ENCODE measurements around the gene PTK6.
"Not testable (repeated sequence)": the region's sequence is repeated elsewhere in the genome, so short reads cannot be mapped to it uniquely, and the experiment has no call there.

PTK6 gene

GRCh38 chr20:63519668-63520503, 17.3 kb downstream of the PTK6 start:
- peak; percentile 77 for DNase-seq (ENCODE audit: extremely low spot score)
- CTCF ChIA-PET, result interaction anchor here (1.0 to 6.0 kb wide), 3 partner anchors 18 to 296 kb away, joined by 3 to 35 read pairs (median 10); partner anchors contain the start of gene PTK6
- POLR2A ChIA-PET, result interaction anchor here (0.5 to 1.0 kb wide), 10 partner anchors 12 to 563 kb away, joined by 3 to 8 read pairs (median 3); no protein-coding TSS in a partner anchor
- TF ChIP-seq CTCF (IDR thresholded peaks at IDR 0.05; ENCODE audit: control extremely low read depth, extremely low read depth, low read depth, missing control alignments), result peak; percentile 8

- CTCF ChIA-PET, result interaction anchor here (0.6 kb wide), 1 partner anchor 767 kb away, joined by 3 read pairs; no protein-coding TSS in a partner anchor
- POLR2A ChIA-PET, result no interaction called here
- TF ChIP-seq CTCF (IDR thresholded peaks at IDR 0.05; ENCODE audit: control extremely low read depth, extremely low read depth, low read depth, missing control alignments), result no peak
- DNase-seq (ENCODE audit: extremely low spot score), result no peak
Measured at GRCh38 chr20:63518946-63519667, 18.1 kb downstream of the PTK6 start.

- DNase-seq (ENCODE audit: extremely low spot score), result no peak
- no peak for TF ChIP-seq CTCF (IDR thresholded peaks at IDR 0.05; ENCODE audit: control extremely low read depth, extremely low read depth, low read depth, missing control alignments)
- ChIA-PET POLR2A (no interaction called here), CTCF (interaction anchor here (1.5 kb wide), 1 partner anchor 22 kb away, joined by 4 read pairs; no protein-coding TSS in a partner anchor)
Measured at GRCh38 chr20:63518351-63518861, 18.8 kb downstream of the PTK6 start.

- TF ChIP-seq CTCF (IDR thresholded peaks at IDR 0.05; ENCODE audit: control extremely low read depth, extremely low read depth, low read depth, missing control alignments), result no peak
- DNase-seq (ENCODE audit: extremely low spot score), result no peak
- CTCF ChIA-PET, result interaction anchor here (1.5 kb wide), 1 partner anchor 22 kb away, joined by 4 read pairs; no protein-coding TSS in a partner anchor
- POLR2A ChIA-PET, result no interaction called here
Measured at GRCh38 chr20:63517376-63518309, 19.5 kb downstream of the PTK6 start.

- CTCF ChIA-PET, POLR2A ChIA-PET: not testable (repeated sequence)
Measured at GRCh38 chr20:63514520-63514919, 22.7 kb downstream of the PTK6 start.

GRCh38 chr20:63513207-63513606, 24.0 kb downstream of the PTK6 start:
- no peak for DNase-seq (ENCODE audit: extremely low spot score)
- TF ChIP-seq CTCF (IDR thresholded peaks at IDR 0.05; ENCODE audit: control extremely low read depth, extremely low read depth, low read depth, missing control alignments), result no peak
- POLR2A ChIA-PET, result no interaction called here
- CTCF ChIA-PET, result no interaction called here

More at GRCh38 chr20:63514520-63514919, 22.7 kb downstream of the PTK6 start:
- not testable (repeated sequence) for DNase-seq (ENCODE audit: extremely low spot score)

Measured in GM10248 (cell line).